ENCODE measurements around the gene SEPTIN2.

DNA sequence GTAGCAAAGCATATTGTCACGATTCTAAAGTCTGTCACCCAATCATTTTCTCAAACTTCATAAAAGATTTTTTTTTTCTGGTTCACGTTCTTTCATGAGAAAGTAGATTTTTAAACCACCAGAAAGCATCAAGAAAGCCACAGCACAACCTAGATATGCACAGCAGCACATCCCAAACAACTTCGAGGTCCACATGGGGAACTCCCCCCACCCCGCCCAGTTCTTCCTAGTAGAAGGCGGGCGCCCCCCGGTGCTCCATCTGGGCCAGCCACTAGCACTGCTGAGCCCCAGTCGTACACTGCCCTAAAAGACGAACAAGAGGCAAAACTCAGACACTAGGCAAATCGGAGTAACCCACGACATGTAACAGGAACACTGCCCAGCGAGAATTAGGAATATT, 15.7 kb upstream of the SEPTIN2 start:
- TF ChIP-seq, protein P1, sequence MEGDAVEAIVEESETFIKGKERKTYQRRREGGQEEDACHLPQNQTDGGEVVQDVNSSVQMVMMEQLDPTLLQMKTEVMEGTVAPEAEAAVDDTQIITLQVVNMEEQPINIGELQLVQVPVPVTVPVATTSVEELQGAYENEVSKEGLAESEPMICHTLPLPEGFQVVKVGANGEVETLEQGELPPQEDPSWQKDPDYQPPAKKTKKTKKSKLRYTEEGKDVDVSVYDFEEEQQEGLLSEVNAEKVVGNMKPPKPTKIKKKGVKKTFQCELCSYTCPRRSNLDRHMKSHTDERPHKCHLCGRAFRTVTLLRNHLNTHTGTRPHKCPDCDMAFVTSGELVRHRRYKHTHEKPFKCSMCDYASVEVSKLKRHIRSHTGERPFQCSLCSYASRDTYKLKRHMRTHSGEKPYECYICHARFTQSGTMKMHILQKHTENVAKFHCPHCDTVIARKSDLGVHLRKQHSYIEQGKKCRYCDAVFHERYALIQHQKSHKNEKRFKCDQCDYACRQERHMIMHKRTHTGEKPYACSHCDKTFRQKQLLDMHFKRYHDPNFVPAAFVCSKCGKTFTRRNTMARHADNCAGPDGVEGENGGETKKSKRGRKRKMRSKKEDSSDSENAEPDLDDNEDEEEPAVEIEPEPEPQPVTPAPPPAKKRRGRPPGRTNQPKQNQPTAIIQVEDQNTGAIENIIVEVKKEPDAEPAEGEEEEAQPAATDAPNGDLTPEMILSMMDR (conservative IDR thresholded peaks at IDR 0.05; ENCODE audit: low read length), result peak; percentile 29; the same call in 1 of the 2 replicates
- TF ChIP-seq EZH2phosphoT487 (IDR thresholded peaks at IDR 0.05; ENCODE audit: borderline replicate concordance, low read depth, low read length), result no peak

Data from OCI-LY7 (cell line).